ENCODE results near the gene PCSK7.

The PCSK7 gene

DNA sequence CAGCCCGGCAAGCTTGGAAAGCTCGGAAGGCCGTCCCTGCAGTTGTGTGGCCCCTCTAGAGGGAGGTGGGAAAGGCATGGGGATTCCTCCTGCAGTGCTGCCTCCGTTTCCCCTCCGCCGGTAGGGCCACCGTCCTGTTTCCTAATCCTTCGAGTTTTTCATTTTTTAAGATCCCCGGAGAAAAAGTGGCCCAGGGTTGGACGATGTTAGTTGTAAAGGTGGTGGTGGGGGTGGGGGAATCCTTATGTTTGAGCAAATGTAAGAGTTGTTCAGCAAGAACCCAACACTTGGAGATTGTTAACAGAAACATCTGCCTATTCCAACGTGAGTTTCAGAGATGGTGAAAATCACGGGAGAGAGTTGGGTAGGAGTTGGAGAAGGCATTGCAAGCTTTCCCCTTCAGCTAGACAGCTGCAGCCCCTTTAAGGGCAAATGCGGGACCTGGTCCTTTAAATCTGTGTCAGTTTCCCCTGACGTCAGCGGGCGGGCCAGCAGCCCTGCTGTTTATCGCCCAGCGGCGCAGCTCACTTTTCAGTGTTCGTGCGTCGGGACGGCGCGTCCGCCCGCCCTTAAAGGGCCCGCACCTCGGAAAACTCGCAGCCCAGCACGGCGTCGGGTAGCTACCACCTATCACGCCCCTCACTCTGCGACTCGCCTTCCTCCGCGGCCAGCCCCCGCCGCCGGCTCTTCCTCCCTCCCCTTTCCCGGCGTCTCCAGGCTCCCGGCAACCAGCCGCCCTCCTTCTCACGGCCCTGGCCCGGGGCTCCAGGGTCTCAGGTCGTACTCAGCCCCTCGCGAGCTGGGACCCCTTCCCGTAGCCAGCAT lies 53.5 kb downstream of the PCSK7 start, which contains the start of gene SIDT2:
SIDT2 (plus strand) TSS at position 534 of the 825 bp plus-strand sequence. CDS start 521 bp downstream, outside the sequence.
- Histone ChIP-seq H3K36me3 (peaks cover 4% of the 10 kb centered on the region), H3K27me3 (peaks cover 10% of the 10 kb centered on the region), H3K4me1 (ENCODE audit: control insufficient read depth in 1 of 2, insufficient read depth in 1 of 2, low read depth in 1 of 2, low read length in 1 of 2) (peaks cover 16 to 19% of the 10 kb centered on the region in 2 experiments), H3K4me3 (ENCODE audit: low read depth in 1 of 2, low read length in 1 of 2) (peak within 1 kb of the TSS; percentile 68 to 76), H3K9me3 (no peaks in the 10 kb centered on the region), H3K27ac (peak within 1 kb of the TSS; percentile 80)
- TF ChIP-seq, protein P1, sequence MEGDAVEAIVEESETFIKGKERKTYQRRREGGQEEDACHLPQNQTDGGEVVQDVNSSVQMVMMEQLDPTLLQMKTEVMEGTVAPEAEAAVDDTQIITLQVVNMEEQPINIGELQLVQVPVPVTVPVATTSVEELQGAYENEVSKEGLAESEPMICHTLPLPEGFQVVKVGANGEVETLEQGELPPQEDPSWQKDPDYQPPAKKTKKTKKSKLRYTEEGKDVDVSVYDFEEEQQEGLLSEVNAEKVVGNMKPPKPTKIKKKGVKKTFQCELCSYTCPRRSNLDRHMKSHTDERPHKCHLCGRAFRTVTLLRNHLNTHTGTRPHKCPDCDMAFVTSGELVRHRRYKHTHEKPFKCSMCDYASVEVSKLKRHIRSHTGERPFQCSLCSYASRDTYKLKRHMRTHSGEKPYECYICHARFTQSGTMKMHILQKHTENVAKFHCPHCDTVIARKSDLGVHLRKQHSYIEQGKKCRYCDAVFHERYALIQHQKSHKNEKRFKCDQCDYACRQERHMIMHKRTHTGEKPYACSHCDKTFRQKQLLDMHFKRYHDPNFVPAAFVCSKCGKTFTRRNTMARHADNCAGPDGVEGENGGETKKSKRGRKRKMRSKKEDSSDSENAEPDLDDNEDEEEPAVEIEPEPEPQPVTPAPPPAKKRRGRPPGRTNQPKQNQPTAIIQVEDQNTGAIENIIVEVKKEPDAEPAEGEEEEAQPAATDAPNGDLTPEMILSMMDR (IDR thresholded peaks at IDR 0.05) = peak; percentile 16

GRCh38 chr11:117177534-117178209 lies 54.2 kb downstream of the PCSK7 start:
- TF ChIP-seq, protein P1 (IDR thresholded peaks at IDR 0.05) = no peak
- H3K4me3 ChIP-seq (ENCODE audit: low read depth in 1 of 2, low read length in 1 of 2) = peak overlapping the region; percentile 68 to 76
- H3K27me3 ChIP-seq = peaks cover 10% of the 10 kb centered on the region
- peaks cover 16 to 19% of the 10 kb centered on the region in 2 experiments for H3K4me1 ChIP-seq (ENCODE audit: control insufficient read depth in 1 of 2, insufficient read depth in 1 of 2, low read depth in 1 of 2, low read length in 1 of 2)
- H3K9me3 ChIP-seq = no peaks in the 10 kb centered on the region
- H3K27ac ChIP-seq = no peak overlapping the region
- peaks cover 4% of the 10 kb centered on the region for H3K36me3 ChIP-seq

- no peak overlapping the region for H3K27ac ChIP-seq
- no peaks in the 10 kb centered on the region for H3K9me3 ChIP-seq
- no peak overlapping the region for H3K4me3 ChIP-seq (ENCODE audit: low read depth in 1 of 2, low read length in 1 of 2)
- H3K27me3 ChIP-seq = peaks cover 10% of the 10 kb centered on the region
- TF ChIP-seq, protein P1 (IDR thresholded peaks at IDR 0.05) = no peak
- peaks cover 16 to 19% of the 10 kb centered on the region in 2 experiments for H3K4me1 ChIP-seq (ENCODE audit: control insufficient read depth in 1 of 2, insufficient read depth in 1 of 2, low read depth in 1 of 2, low read length in 1 of 2)
- peaks cover 8% of the 10 kb centered on the region for H3K36me3 ChIP-seq
Observed at GRCh38 chr11:117176186-117176585, 55.7 kb downstream of the PCSK7 start.

DNA sequence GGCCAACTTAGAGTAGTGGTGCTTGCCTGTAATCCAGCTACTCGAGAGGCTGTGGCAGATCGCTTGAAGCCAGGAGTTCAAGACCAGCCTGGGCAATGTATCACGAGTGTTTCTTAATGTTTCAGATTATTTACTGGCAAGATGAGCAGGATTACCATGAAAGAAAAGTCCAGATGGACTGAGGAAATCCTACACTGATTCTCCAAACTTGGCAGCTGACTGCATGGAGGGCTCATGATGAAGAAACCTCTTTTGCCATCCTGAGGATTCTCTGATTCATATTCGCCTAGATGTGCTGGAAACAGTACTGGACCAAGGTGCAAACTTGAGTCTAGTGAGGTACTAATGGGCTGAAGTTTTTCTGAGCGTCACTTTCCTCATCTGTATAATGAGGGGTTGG lies 56.1 kb downstream of the PCSK7 start:
- Histone ChIP-seq H3K4me3 (ENCODE audit: low read depth in 1 of 2, low read length in 1 of 2) (no peak overlapping the region), H3K27ac (no peak overlapping the region), H3K27me3 (peaks cover 10% of the 10 kb centered on the region), H3K36me3 (peaks cover 11% of the 10 kb centered on the region), H3K9me3 (no peaks in the 10 kb centered on the region), H3K4me1 (ENCODE audit: control insufficient read depth in 1 of 2, insufficient read depth in 1 of 2, low read depth in 1 of 2, low read length in 1 of 2) (peaks cover 16 to 19% of the 10 kb centered on the region in 2 experiments)
- TF ChIP-seq, protein P1 (IDR thresholded peaks at IDR 0.05) = no peak

- H3K9me3 ChIP-seq = no peaks in the 10 kb centered on the region
- TF ChIP-seq, protein P1 (IDR thresholded peaks at IDR 0.05) = no peak
- peaks cover 14 to 18% of the 10 kb centered on the region in 2 experiments for H3K4me1 ChIP-seq (ENCODE audit: control insufficient read depth in 1 of 2, insufficient read depth in 1 of 2, low read depth in 1 of 2, low read length in 1 of 2)
- H3K27me3 ChIP-seq = peaks cover 9% of the 10 kb centered on the region
- no peak overlapping the region for H3K4me3 ChIP-seq (ENCODE audit: low read depth in 1 of 2, low read length in 1 of 2)
- peaks cover 18% of the 10 kb centered on the region for H3K36me3 ChIP-seq
- H3K27ac ChIP-seq = no peak overlapping the region
Observed at GRCh38 chr11:117175104-117175503, 56.8 kb downstream of the PCSK7 start.

Data from neutrophil (primary cell).